ENCODE results near the gene CERS6. TPM values are rescaled to one million over a fixed set of nuclear protein-coding genes. Genes with fewer than 3 reads are reported as not detected.

CERS6 gene
- total and polyA plus RNA-seq, 10 of the 15 experiments (the other 5 are each of a cell fraction or from before 2014, with no cell fraction given): 1.3 to 20.4 (median 14.1) TPM

DNA sequence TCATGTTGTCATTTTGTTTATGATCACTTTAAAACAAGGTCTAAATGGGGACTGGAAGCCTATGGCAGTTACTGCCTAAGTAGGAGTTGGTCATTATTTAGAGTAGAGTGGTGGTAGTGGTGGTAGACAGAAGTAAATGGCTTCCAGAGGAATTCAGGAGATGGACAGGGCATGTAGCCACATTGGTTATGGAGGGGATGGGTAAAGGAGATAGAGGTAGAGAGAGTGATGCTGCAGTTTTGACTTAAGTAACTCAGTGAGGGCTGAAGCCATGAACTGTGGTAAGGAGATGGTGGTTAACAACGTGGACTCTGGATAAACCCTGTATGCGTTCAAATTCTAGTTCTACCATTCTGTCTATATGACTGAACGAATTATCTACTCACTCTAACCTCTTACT lies 284.7 kb downstream of the CERS6 start:
- no TSS peak for BruUV-seq (replicated peaks)
- DNase-seq (ENCODE audit: low read depth, low spot score): no peak
- no peaks in the 10 kb centered on the region for H3K36me3 ChIP-seq (ENCODE audit: control insufficient read depth in 2 of 2, insufficient read depth in 2 of 2, low read length in 1 of 2)
- no peaks in the 10 kb centered on the region for H4K20me1 ChIP-seq (ENCODE audit: control insufficient read depth, insufficient read depth)
- H3K9ac ChIP-seq (ENCODE audit: control insufficient read depth, insufficient read depth, low read length): no peak overlapping the region
- no peak overlapping the region for H3K4me3 ChIP-seq
- no peak overlapping the region for H3K27ac ChIP-seq (ENCODE audit: control insufficient read depth, insufficient read depth)
- FAIRE-seq: no peak
- ChIA-PET SMC1A (ENCODE audit: uncharacterized antibody, unreplicated experiment) (interaction anchor here (0.9 to 1.3 kb wide), 3 partner anchors 10 to 41 kb away, joined by 3 to 4 read pairs (median 4); no protein-coding TSS in a partner anchor), POLR2A (interaction anchor here (0.7 kb wide), 1 partner anchor 28 kb away, joined by 3 read pairs; no protein-coding TSS in a partner anchor), RAD21 (ENCODE audit: unreplicated experiment) (no interaction called here), CTCF (interaction anchor here (1.5 kb wide), 1 partner anchor 35 kb away, joined by 3 read pairs; no protein-coding TSS in a partner anchor)
- in situ Hi-C loops (cut with MboI): no loop called here
- no peaks in the 10 kb centered on the region for H3K79me2 ChIP-seq (ENCODE audit: control insufficient read depth, insufficient read depth, low read length)
- no peaks in the 10 kb centered on the region for H3K9me3 ChIP-seq (replicated peaks; ENCODE audit: control insufficient read depth, insufficient read depth, low read length)
- no peaks in the 10 kb centered on the region for H3K27me3 ChIP-seq (replicated peaks in 1 of 2; ENCODE audit: control insufficient read depth in 2 of 2, insufficient read depth in 2 of 2, low read length in 1 of 2)
- intact Hi-C loops (cut with micrococcal nuclease; ENCODE audit: unreplicated experiment): no loop called here
- no peak for ATAC-seq
- no peak overlapping the region for H2AFZ ChIP-seq (ENCODE audit: control insufficient read depth, low read depth, low read length)
- 67% methylated on average over 3 of the region's 3 CpGs for WGBS (ENCODE audit: insufficient coverage, insufficient replicate concordance, low lambda C conversion rate, missing lambda C conversion rate)
- no peak overlapping the region for H3K4me2 ChIP-seq (ENCODE audit: control insufficient read depth, insufficient read depth)
- no peaks in the 10 kb centered on the region for H3K4me1 ChIP-seq (ENCODE audit: control insufficient read depth, insufficient read depth, low read length)
- TF ChIP-seq, protein P1, sequence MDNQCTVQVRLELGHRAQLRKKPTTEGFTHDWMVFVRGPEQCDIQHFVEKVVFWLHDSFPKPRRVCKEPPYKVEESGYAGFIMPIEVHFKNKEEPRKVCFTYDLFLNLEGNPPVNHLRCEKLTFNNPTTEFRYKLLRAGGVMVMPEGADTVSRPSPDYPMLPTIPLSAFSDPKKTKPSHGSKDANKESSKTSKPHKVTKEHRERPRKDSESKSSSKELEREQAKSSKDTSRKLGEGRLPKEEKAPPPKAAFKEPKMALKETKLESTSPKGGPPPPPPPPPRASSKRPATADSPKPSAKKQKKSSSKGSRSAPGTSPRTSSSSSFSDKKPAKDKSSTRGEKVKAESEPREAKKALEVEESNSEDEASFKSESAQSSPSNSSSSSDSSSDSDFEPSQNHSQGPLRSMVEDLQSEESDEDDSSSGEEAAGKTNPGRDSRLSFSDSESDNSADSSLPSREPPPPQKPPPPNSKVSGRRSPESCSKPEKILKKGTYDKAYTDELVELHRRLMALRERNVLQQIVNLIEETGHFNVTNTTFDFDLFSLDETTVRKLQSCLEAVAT (IDR thresholded peaks at IDR 0.05): no peak
- TF ChIP-seq CBFB (IDR thresholded peaks at IDR 0.05; ENCODE audit: low read depth): no peak
- TF ChIP-seq, protein P2, sequence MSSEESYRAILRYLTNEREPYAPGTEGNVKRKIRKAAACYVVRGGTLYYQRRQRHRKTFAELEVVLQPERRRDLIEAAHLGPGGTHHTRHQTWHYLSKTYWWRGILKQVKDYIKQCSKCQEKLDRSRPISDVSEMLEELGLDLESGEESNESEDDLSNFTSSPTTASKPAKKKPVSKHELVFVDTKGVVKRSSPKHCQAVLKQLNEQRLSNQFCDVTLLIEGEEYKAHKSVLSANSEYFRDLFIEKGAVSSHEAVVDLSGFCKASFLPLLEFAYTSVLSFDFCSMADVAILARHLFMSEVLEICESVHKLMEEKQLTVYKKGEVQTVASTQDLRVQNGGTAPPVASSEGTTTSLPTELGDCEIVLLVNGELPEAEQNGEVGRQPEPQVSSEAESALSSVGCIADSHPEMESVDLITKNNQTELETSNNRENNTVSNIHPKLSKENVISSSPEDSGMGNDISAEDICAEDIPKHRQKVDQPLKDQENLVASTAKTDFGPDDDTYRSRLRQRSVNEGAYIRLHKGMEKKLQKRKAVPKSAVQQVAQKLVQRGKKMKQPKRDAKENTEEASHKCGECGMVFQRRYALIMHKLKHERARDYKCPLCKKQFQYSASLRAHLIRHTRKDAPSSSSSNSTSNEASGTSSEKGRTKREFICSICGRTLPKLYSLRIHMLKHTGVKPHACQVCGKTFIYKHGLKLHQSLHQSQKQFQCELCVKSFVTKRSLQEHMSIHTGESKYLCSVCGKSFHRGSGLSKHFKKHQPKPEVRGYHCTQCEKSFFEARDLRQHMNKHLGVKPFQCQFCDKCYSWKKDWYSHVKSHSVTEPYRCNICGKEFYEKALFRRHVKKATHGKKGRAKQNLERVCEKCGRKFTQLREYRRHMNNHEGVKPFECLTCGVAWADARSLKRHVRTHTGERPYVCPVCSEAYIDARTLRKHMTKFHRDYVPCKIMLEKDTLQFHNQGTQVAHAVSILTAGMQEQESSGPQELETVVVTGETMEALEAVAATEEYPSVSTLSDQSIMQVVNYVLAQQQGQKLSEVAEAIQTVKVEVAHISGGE (CRISPR knock-in tag; IDR thresholded peaks at IDR 0.05): no peak
- no peak for TF ChIP-seq BCL11A (IDR thresholded peaks at IDR 0.05; ENCODE audit: low read depth, low read length)
- no peak for TF ChIP-seq ETV6 (conservative IDR thresholded peaks at IDR 0.05 in 1 of 2, IDR thresholded peaks at IDR 0.05 in 1 of 2; ENCODE audit: borderline replicate concordance in 1 of 2, low read depth in 1 of 2)
- TF ChIP-seq STAT3 (IDR thresholded peaks at IDR 0.05; ENCODE audit: low read depth, low read length): no peak
- TF ChIP-seq IKZF1 (conservative IDR thresholded peaks at IDR 0.05): no peak
- TF ChIP-seq MEF2B (IDR thresholded peaks at IDR 0.05; ENCODE audit: partially characterized antibody, poor library complexity, severe bottlenecking): no peak
- TF ChIP-seq CBX5 (IDR thresholded peaks at IDR 0.05; ENCODE audit: low read depth): no peak
- TF ChIP-seq SRF (IDR thresholded peaks at IDR 0.05; ENCODE audit: low read depth in 2 of 2, low read length in 2 of 2): no peak
- no peak for TF ChIP-seq TARDBP (IDR thresholded peaks at IDR 0.05; ENCODE audit: borderline replicate concordance)
- no peak for TF ChIP-seq ZBED1 (IDR thresholded peaks at IDR 0.05; ENCODE audit: borderline replicate concordance)
- TF ChIP-seq, protein P3, sequence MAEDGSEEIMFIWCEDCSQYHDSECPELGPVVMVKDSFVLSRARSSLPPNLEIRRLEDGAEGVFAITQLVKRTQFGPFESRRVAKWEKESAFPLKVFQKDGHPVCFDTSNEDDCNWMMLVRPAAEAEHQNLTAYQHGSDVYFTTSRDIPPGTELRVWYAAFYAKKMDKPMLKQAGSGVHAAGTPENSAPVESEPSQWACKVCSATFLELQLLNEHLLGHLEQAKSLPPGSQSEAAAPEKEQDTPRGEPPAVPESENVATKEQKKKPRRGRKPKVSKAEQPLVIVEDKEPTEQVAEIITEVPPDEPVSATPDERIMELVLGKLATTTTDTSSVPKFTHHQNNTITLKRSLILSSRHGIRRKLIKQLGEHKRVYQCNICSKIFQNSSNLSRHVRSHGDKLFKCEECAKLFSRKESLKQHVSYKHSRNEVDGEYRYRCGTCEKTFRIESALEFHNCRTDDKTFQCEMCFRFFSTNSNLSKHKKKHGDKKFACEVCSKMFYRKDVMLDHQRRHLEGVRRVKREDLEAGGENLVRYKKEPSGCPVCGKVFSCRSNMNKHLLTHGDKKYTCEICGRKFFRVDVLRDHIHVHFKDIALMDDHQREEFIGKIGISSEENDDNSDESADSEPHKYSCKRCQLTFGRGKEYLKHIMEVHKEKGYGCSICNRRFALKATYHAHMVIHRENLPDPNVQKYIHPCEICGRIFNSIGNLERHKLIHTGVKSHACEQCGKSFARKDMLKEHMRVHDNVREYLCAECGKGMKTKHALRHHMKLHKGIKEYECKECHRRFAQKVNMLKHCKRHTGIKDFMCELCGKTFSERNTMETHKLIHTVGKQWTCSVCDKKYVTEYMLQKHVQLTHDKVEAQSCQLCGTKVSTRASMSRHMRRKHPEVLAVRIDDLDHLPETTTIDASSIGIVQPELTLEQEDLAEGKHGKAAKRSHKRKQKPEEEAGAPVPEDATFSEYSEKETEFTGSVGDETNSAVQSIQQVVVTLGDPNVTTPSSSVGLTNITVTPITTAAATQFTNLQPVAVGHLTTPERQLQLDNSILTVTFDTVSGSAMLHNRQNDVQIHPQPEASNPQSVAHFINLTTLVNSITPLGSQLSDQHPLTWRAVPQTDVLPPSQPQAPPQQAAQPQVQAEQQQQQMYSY (CRISPR knock-in tag; IDR thresholded peaks at IDR 0.05): no peak
- no peak for TF ChIP-seq WRNIP1 (IDR thresholded peaks at IDR 0.05; ENCODE audit: borderline replicate concordance, low read depth, low read length)
- TF ChIP-seq HDAC6 (IDR thresholded peaks at IDR 0.05; ENCODE audit: unreplicated experiment): no peak
- no peak for TF ChIP-seq POLR2AphosphoS5 (IDR thresholded peaks at IDR 0.05; ENCODE audit: low read length)
- TF ChIP-seq PAX8 (IDR thresholded peaks at IDR 0.05): no peak
- TF ChIP-seq TAF1 (IDR thresholded peaks at IDR 0.05; ENCODE audit: borderline replicate concordance, low read depth, low read length): no peak

Data from GM12878 (cell line).